ENCODE results near the gene DENND2C. TPM values are rescaled to one million over a fixed set of nuclear protein-coding genes. Genes with fewer than 3 reads are reported as not detected.

DENND2C gene
- polyA plus RNA-seq, 2 of the 4 experiments (the other 2 are of a cell fraction), result 0.18 to 0.19 TPM

- no peak for ATAC-seq
These were observed 18.0 kb downstream of the DENND2C start for GRCh38 chr1:114651893-114652292.

GRCh38 chr1:114648503-114648902 lies 21.3 kb downstream of the DENND2C start:
- H3K4me1 ChIP-seq, result no peaks in the 10 kb centered on the region
- FAIRE-seq (no peak), DNase-seq (ENCODE audit: low read depth in 1 of 2, low spot score in 1 of 2) (no peak), ATAC-seq (no peak)
- no peak overlapping the region for H3K4me3 ChIP-seq
- ChIA-PET CTCF (interaction anchor here (0.7 kb wide), 1 partner anchor 399 kb away, joined by 3 read pairs; no protein-coding TSS in a partner anchor), POLR2A (interaction anchor here (0.6 kb wide), 1 partner anchor 9 kb away, joined by 3 read pairs; no protein-coding TSS in a partner anchor)
- 86% methylated on average over 1 of the region's 1 CpG for WGBS (ENCODE audit: missing lambda C conversion rate)
- no peak overlapping the region for H3K27ac ChIP-seq
- H3K4me2 ChIP-seq, result no peak overlapping the region
- TF ChIP-seq HOXB13 (CRISPR knock-in tag; IDR thresholded peaks at IDR 0.05; ENCODE audit: low read depth), result no peak
- no peak for TF ChIP-seq SREBF2 (IDR thresholded peaks at IDR 0.05)
- no peak for TF ChIP-seq CHD2 (IDR thresholded peaks at IDR 0.05; ENCODE audit: low read length, partially characterized antibody)
- no peak for TF ChIP-seq USF2 (IDR thresholded peaks at IDR 0.05)
- TF ChIP-seq CTCF (IDR thresholded peaks at IDR 0.05), result no peak
- TF ChIP-seq FOXS1 (CRISPR knock-in tag; IDR thresholded peaks at IDR 0.05), result no peak
- TF ChIP-seq ZNF302 (CRISPR knock-in tag; IDR thresholded peaks at IDR 0.05), result no peak
- no peak for TF ChIP-seq CEBPB (IDR thresholded peaks at IDR 0.05)
- TF ChIP-seq EHF (CRISPR knock-in tag; IDR thresholded peaks at IDR 0.05), result no peak
- no peak for TF ChIP-seq ZC3H11A (IDR thresholded peaks at IDR 0.05)
- TF ChIP-seq MAX (IDR thresholded peaks at IDR 0.05), result no peak
- no peak for TF ChIP-seq HES2 (IDR thresholded peaks at IDR 0.05)
- no peak for TF ChIP-seq REST (IDR thresholded peaks at IDR 0.05)
- TF ChIP-seq RNF2 (IDR thresholded peaks at IDR 0.05; ENCODE audit: borderline replicate concordance, low read depth), result no peak
- no peak for TF ChIP-seq RARB (CRISPR knock-in tag; IDR thresholded peaks at IDR 0.05)
- no peak for TF ChIP-seq NPAS2 (CRISPR knock-in tag; IDR thresholded peaks at IDR 0.05; ENCODE audit: borderline replicate concordance)
- TF ChIP-seq ATOH8 (CRISPR knock-in tag; IDR thresholded peaks at IDR 0.05; ENCODE audit: low read depth), result no peak
- TF ChIP-seq HDAC2 (IDR thresholded peaks at IDR 0.05), result no peak
- H3K9me3 ChIP-seq, result no peaks in the 10 kb centered on the region

More at GRCh38 chr1:114651893-114652292, 18.0 kb downstream of the DENND2C start:
- Histone ChIP-seq H3K4me2 (no peak overlapping the region), H3K9me3 (no peaks in the 10 kb centered on the region), H3K4me1 (no peaks in the 10 kb centered on the region), H3K4me3 (no peak overlapping the region), H3K27ac (no peak overlapping the region)
- no peak for TF ChIP-seq HDAC2 (IDR thresholded peaks at IDR 0.05)
- no peak for TF ChIP-seq EHMT2 (IDR thresholded peaks at IDR 0.05; ENCODE audit: low read depth)
- TF ChIP-seq HES2 (IDR thresholded peaks at IDR 0.05), result no peak
- TF ChIP-seq EP300 (IDR thresholded peaks at IDR 0.05), result no peak
- no peak for TF ChIP-seq NFE2L2 (conservative IDR thresholded peaks at IDR 0.05; ENCODE audit: low read length)
- TF ChIP-seq TP53 (CRISPR knock-in tag; IDR thresholded peaks at IDR 0.05), result no peak
- no peak for TF ChIP-seq GATA3 (IDR thresholded peaks at IDR 0.05; ENCODE audit: borderline replicate concordance)
- TF ChIP-seq MYC (IDR thresholded peaks at IDR 0.05; ENCODE audit: borderline replicate concordance, low read length), result no peak
- no peak for TF ChIP-seq JUNB (IDR thresholded peaks at IDR 0.05)
- no peak for TF ChIP-seq ZNF302 (CRISPR knock-in tag; IDR thresholded peaks at IDR 0.05)
- no peak for TF ChIP-seq ESRRA (IDR thresholded peaks at IDR 0.05; ENCODE audit: borderline replicate concordance, low read length)
- no peak for TF ChIP-seq KDM5A (IDR thresholded peaks at IDR 0.05)
- no peak for TF ChIP-seq ATOH8 (CRISPR knock-in tag; IDR thresholded peaks at IDR 0.05; ENCODE audit: low read depth)
- no peak for TF ChIP-seq HEYL (CRISPR knock-in tag; IDR thresholded peaks at IDR 0.05)
- TF ChIP-seq MAX (IDR thresholded peaks at IDR 0.05), result no peak
- TF ChIP-seq ZC3H11A (IDR thresholded peaks at IDR 0.05), result no peak
- TF ChIP-seq RARB (CRISPR knock-in tag; IDR thresholded peaks at IDR 0.05), result no peak
- CTCF ChIA-PET, result interaction anchor here (0.8 kb wide), 1 partner anchor 17 kb away, joined by 3 read pairs; no protein-coding TSS in a partner anchor
- POLR2A ChIA-PET, result no interaction called here
- DNase-seq (ENCODE audit: low read depth in 1 of 2, low spot score in 1 of 2), result no peak
- WGBS (ENCODE audit: missing lambda C conversion rate), result 62% methylated on average over 2 of the region's 2 CpGs
- FAIRE-seq, result no peak
